Measurements from ENCODE around the gene OR10H2.
"Not testable (repeated sequence)": the region's sequence is repeated elsewhere in the genome, so short reads cannot be mapped to it uniquely, and the experiment has no call there.

Gene OR10H2, protein sequence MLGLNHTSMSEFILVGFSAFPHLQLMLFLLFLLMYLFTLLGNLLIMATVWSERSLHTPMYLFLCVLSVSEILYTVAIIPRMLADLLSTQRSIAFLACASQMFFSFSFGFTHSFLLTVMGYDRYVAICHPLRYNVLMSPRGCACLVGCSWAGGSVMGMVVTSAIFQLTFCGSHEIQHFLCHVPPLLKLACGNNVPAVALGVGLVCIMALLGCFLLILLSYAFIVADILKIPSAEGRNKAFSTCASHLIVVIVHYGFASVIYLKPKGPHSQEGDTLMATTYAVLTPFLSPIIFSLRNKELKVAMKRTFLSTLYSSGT

DNA sequence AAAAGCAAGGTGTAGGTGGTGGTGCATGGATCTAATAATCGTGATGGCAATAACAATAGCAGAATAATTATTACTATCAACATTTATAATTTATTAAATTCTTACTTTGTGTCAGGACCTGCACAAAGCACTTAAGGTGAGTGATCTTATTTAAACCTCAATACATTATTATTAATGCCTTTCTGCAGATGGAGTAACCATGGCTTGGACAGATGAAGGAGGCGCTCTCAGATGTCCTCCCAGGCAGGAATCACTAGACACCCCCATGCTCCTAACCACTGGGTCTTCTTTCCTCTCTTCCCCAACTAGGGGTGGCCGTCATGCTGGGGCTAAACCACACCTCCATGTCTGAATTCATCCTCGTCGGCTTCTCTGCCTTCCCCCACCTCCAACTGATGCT is at the start of gene OR10H2:
OR10H2 (plus strand) TSS at position 301 of the 400 bp plus-strand sequence; CDS start at position 321, 20 bp downstream.
- DNase-seq (ENCODE audit: low read depth) = no peak

DNA sequence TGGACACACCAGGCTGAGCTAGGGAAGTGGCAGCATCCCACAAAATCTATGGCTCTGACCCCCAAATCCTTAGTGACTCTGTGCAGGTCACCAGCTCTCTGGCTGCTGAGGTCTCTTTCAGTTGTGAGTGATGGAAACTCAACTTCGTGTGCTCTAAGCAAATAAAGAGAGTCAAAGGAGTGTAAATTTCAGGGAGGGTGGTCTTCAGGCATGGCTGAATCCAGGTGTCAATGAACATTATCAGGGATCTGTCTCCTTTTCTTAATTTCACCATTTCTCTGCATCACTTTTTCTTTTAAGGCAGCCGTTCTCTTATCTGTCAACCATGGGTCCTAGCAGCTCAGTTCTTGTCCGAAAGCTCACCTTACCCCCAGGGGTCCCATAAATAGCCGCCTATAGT is 48.7 kb upstream of the OR10H2 start:
- no peak for DNase-seq (ENCODE audit: low read depth)

DNA sequence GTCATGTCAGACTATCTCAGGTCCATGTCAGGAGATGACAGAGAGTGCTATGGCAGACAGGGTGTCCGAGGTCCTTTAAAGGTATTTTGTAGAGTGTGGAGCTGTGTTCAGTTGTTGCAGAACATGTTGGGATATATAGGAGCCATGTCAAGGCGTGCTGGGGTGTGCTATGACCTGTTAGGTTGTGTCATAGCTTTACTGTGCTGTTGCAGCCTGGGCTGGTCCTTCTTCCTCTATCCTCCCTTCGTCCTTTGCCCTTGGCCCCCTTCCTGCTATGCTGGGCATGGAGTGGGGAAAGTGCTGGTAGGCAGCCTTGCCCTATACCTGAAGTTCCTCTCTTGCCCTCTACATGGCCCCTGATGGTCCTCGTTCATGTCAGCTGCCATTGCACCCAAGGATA is 48.0 kb upstream of the OR10H2 start:
- DNase-seq (ENCODE audit: low read depth) = not testable (repeated sequence)

DNA sequence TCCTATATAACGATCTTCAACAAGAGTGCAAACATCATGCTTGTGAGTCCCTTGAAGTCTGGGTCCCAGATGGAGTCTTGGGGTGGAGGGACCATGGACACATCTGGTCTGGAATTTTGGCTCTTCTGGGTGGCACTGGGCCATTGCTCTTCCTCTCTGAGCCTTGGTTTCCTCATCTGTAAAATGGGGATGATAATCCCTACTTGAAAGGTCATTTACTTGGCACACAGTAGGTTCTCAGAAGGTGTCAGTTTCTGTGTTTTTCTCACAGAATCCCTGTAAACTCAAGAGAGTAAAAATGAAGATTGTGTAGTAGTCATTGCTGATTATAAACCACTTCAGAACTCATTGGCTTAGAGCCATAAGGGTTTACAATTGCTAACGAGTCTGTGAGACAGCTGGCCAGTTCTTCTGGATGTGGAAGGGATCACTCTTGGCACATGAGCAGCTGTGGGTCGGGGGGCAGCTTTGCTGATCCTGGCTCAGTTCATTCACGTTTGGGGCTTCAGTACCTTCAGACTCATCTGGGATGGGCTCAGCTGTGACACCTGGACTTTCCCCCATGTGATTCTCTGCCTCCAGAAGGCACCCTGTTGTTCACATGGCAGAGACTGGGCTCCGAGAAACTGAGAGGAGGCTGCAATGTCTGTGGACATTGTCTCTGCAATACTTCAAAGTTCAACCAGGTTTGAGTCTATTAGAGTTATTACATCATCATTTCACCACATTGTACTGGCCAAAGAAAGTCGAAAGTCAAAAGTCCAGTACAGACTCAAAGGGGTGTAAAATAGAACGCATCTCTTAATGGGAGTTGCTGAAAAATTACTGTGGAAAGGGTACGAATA is 47.1 kb upstream of the OR10H2 start:
- DNase-seq (ENCODE audit: low read depth) = no peak

DNA sequence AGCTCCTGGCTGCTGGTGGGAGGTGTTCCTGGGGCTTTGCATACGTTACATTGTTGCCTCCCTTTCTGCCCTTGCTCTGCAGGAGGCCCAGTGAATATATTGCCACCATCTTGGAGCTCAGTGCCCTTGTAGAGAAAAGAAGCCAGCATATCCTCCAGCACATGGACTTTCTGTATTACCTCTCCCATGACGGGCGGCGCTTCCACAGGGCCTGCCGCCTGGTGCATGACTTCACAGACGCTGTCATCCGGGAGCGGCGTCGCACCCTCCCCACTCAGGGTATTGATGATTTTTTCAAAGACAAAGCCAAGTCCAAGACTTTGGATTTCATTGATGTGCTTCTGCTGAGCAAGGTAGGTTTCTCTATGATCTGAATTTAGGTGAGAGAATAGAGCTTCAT is 44.4 kb upstream of the OR10H2 start:
- no peak for DNase-seq (ENCODE audit: low read depth)

DNA sequence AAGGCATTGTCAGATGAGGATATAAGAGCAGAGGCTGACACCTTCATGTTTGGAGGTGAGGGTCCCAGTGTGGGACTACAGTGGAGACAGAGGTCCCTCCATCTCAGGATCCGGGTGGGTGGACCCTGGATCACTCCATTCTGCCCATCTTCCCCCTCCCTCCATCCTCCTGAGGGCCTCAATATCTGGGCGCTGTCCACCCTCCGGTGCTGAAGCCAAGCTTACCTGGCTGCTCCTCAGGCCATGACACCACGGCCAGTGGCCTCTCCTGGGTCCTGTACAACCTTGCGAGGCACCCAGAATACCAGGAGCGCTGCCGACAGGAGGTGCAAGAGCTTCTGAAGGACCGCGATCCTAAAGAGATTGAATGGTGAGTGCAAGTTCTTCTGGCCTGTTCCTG is 43.0 kb upstream of the OR10H2 start:
- DNase-seq (ENCODE audit: low read depth) = no peak

DNA sequence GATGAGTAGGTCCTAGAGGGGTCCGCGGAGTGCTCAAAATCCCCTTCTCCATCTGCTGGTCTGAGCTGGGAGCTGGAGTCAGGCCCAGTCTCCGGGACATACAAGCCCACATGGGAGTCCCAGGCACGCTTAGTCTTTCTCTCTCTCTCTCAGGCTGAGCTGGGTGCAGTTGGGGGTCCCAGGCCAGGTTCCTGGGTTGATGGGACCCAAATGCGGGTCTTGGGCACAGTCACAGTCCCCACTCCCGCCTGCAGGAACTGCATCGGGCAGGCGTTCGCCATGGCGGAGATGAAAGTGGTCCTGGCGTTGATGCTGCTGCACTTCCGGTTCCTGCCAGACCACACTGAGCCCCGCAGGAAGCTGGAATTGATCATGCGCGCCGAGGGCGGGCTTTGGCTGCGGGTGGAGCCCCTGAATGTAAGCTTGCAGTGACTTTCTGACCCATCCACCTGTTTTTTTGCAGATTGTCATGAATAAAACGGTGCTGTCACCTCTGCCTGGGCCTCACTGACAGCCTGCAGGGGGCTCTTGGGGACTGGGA is 31.1 kb upstream of the OR10H2 start:
- DNase-seq (ENCODE audit: low read depth) = no peak

DNA sequence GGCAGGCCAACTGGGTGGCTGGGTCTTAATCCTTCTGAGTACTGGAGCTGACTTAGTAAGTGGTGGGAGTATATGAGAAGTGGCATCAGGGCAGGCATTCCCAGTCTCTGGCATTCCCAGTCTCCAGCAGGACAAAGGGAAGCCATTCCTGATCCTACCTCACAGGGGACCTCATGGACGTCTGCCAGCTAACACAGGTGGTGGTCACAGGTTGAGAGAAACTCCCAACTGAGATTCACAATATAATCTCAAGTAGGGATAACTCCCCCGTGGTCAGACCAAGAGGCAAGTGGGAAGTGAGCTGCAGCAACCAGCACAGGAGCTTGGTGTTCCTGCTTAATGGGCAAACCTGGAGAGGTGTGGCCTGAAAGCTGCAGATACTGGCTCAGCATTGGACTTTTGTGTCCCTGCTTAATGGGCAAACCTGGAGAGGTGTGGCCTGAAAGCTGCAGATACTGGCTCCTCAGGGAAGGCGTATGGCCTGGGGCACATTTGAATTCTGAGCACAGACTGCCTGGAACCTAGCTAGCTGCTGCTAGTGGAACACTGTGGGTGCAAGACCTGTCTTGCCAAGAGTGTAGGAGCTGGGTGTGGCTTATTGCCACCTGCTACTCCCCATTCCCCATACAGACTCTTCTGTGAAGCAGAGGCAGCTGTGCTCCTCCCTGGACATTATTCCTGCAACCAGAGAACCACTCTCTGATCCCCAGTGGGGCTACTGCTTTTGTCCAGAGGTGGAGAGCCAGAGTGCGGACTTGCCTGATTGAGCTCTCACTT is 25.9 kb upstream of the OR10H2 start:
- DNase-seq (ENCODE audit: low read depth) = no peak

DNA sequence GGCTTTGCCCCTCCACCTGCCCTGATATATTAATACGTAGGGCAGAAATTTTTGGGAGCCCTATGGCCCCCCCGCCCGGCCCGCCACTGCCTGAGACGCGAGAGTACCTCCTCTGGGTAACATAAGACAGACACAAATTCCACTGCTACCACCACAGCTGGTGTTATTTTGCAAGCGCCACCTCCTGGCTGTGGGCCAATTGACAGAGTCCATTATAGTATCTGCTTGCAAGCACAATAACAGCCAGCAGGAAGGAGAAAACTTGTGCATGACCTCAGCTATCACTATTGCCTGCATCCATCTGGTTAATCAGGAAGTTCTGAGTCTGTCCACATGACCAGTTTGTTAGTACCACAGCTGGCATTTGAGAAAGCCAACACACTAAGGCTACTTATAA is 25.3 kb upstream of the OR10H2 start:
- no peak for DNase-seq (ENCODE audit: low read depth)

DNA sequence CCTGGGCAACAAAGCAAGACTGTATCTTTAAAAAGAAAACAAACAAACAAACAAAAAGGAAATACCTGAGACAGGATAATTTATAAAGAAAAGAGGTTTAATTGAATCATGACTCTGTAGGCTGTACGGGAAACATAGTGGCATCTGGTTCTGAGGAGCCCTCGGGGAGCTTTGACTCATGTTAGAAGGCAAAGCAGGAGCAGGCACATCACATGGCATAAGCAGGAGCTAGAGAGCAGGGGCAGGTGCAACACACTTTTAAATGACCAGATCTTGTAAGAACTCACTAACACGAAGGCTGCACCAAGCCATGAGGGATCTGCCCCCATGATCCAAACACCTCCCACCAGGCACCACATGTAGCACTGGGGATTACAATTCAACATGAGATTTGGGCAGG is 13.2 kb upstream of the OR10H2 start:
- DNase-seq (ENCODE audit: low read depth) = no peak

DNA sequence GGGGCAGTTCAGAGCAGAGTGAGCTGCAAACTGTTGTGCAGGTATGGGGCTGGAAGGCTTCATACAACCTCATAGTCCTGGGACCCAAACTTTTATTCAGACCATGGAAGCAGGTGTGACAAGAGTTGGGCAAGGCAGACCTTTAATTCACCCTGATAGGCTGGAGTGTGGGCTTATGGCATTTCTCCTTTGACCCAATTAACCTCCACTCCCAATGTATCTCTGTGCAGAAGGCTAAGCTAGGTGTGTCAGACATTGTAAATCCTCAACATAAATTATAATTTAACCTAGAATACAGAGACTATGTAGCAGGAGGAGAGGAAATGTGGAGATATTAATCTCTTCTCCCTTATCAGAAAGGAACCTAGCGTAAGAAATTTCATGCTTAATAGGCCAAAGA is 12.2 kb upstream of the OR10H2 start:
- no peak for DNase-seq (ENCODE audit: low read depth)

DNA sequence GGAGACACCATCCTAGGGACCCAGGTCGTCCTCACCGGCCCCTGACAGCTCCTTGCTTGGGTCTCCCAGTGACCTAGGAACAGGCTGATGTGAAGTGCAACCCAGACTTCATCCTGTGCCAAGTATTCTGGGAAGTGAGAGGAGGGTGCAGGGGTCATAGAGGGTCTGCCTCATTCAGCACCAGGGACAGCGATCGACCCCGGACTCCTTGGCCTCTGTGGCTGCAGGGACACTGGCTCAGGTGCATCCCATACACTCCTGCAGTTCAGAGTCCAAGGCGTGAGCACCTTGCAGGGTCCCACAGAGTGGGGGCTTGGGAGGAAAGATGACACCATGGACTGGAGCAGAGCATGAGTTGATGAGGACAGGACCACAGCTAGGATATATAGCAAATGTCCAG is 10.0 kb upstream of the OR10H2 start:
- DNase-seq (ENCODE audit: low read depth) = no peak

DNA sequence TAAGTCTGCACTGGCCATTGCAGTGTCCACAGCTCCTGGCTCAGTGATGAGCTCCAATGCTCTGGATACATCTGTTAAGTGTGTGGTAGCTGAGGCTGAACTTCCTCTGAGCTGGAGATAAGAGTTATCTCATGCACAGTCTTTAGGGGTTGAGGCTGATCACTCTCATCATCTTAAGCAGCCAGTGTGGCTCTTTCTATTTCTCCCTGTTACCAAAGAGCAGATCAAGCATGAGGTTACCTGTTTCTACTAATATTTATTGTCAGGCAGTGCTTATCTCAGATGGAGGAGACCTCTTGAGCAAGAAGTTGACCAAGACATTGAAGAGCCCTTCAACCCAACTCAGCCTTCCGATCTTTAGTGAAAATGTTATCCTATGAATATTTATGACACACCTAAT is 6.6 kb upstream of the OR10H2 start:
- DNase-seq (ENCODE audit: low read depth) = no peak

DNA sequence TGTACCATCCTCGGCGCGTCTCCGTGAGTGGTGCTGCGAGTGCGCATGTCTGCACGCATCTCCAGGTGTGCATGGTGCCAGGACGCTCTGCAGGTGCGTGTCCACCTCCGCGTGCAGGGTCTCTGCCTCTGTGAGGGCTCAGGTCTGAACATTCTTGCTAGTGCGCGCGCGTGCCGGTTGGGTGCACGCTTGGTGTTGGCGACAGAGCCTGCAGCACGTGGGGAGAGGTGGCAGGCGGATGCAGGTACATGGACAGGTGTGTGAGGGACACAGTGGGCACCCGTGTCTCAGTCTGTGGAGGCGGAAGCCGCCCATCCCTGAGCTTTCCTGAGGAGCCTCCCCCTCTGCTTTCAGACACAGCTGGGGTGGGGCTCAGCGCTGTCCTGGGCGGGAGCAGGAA is 4.9 kb upstream of the OR10H2 start:
- no peak for DNase-seq (ENCODE audit: low read depth)

DNA sequence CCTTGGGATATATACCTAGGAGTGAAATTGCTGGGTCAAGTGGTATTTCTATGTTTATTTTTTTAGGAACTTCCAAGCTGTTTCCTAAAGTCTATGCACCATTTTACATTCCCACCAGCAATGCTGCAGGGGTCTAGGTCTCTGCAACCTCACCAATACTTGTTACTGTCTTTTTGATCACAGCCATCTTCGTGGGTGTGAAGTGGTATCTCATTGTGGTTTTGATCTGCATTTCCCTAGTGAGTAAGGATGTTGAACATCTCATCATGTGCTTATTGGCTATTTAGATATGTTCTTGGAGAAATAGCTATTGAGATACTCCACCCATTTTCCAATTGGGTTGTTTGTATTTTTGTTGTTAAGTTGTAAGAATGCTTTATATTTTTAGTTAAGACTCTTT is 2.7 kb downstream of the OR10H2 start:
- DNase-seq (ENCODE audit: low read depth) = no peak

DNA sequence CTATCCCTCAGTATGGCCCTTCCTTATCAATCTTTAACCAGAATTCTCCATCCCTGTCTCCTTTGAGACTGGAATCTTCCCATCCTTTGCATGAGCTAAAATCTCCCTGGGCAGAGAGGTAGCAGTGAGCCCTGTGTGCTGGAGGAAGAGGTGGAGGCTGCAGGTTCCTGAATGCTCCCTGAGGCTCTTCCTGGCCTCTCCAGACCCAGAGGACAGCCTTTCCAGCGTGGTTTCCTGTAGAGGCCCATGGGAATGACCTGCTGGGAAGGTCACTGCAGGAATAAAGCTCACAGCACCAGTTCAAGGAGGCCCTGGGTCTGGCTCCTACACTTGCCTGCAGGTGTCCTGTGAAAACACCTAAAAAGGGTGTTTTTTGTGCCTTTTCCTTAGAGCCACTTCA is 4.6 kb downstream of the OR10H2 start:
- DNase-seq (ENCODE audit: low read depth) = no peak

DNA sequence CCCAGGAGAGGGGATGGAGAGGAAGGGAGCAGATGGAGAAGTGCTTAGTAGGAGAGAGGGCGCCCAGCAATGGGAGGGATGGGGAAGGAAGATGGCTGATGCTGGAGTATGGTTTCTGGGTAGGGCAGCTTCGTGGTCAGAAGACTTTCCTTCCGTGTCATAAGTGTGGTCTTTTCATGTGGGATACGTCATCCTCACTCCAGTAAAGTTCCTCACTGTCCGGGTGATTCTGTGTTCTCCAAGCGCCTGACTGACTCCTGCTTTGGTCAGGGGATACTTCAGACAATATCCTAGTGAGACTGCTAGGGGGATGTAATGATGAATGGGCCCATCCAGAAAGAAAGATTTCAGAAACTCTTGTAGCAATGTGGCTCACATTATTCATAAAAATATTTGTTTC is 6.1 kb downstream of the OR10H2 start:
- no peak for DNase-seq (ENCODE audit: low read depth)

DNA sequence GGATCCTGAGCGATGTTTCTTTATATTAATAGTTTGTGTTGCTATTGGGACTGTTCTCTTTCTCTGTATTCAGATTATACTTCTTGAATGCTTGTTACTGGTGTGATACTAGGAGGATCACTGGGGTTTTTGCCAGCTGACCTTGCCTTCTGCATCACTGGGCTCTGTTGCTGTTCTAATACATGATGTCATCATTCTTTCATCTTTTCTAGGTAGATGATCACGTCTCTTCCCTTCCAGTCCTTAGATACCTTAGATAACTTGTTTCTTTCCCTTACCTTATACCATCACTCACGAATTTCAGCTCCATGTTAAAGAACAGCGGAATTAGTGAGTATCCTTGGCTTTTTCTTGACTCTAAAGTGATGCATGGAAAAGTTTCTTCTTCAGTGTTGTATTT is 9.9 kb downstream of the OR10H2 start, which contains the start of gene OR10H3:
OR10H3 (plus strand) TSS at position 264 of the 400 bp plus-strand sequence. CDS start 3,408 bp downstream, outside the sequence.
- DNase-seq (ENCODE audit: low read depth) = no peak

DNA sequence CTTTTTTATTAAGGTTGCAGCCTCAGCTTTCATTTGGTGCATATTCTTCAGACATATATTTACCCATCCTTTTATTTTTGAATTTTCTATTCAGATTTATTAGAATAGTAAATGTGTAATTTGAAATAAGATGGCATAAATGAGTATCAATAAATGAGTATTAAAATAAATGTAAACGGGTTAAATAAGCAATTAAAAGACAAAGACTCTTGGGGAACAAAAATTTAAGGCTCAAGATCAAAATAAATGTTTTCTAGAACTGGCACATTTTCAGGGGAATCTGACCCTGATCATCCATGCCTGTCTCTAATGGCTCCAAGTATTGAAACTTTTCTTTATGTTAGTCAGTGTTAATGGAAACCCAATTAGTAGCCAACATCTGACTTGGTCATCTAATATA is 13.0 kb downstream of the OR10H2 start:
- no peak for DNase-seq (ENCODE audit: low read depth)

DNA sequence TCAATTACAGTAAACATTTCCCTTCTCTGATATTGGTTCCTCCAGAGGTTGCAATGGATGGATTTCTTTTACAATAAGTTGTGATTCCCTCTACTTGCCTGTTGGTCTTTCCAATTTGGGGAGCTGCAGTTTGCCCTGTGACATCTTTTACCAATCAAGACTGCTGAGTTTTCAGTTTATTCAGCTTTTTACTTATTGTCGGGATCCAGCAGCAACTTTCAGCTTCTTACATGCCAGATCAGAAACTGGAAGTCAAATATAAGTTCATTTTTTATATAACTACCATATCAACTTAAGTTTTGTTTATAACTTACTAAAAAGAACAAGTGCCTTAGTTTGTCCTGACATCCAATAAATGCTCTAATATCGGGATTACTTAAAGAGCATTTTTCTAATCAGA is 20.4 kb downstream of the OR10H2 start:
- DNase-seq (ENCODE audit: low read depth) = no peak

DNA sequence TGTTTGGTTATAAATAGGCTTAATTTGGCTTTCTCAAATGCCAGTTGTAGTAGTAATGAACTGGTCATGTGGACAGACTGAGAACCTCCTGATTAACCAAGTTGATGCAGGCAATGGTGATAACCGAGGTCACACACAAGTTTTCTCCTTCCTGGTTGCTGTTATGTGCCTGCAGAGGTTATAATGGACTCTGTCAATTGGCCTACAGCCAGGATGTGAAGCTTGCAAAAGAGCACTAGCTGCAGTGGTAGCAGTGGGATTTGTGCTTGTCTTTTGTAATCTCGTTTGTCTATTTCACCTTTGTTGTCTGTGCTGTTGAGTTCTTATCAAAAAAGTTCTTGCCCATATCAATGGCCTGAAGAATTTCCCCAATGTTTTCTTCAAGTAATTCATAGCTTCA is 30.6 kb downstream of the OR10H2 start:
- no peak for DNase-seq (ENCODE audit: low read depth)

DNA sequence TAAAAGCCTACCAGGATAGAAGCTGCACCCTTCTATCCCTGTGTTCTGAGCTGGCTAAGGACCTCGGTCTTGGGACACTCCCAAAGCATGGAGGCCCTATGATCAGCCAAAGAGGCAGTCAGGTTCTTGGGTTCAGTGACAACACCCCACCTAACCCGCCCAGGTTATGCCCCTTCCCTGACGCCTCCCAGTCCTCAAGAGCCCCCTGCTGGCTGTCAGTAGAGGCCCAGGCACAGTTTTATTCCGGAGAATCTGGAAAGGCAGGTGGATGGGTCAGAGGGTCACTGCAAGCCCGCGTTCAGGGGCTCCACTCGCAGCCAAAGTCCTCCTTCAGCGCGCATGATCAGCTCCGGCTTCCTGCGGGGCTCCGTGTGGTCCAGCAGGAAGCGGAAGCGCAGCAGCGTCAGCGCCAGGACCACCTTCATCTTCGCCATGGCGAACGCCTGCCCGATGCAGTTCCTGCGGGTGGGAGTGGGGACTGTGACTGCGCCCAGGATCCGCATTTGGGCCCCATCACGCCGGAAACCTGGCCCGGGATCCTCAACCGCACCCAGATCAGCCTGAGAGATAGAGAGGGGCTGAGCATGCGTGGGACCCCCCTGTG is 32.2 kb downstream of the OR10H2 start:
- no peak for DNase-seq (ENCODE audit: low read depth)
